K562 (cell line): ENCODE measurements around the gene TSEN54.

ENCODE experiments used
- JUNB ChIP-seq: fragments of 450-650 bp; formaldehyde crosslinking; conservative IDR thresholded peaks from 2 replicates; pipeline ENCODE4 v1.4.0; 2020; ENCODE audit warnings: mild to moderate bottlenecking
- RCOR1 ChIP-seq, 2 experiments: IDR thresholded peaks; 2 replicates each; pipeline ENCODE4 v1.6.1; 2012; ENCODE audit warnings: low read depth in 2 of 2, low read length in 2 of 2, borderline replicate concordance in 1 of 2, improper control_type of control experiment in 1 of 2
- SIN3B ChIP-seq: fragments of 450-650 bp; IDR thresholded peaks from 2 replicates; pipeline ENCODE4 v1.6.1; 2017; ENCODE audit warnings: low read depth, mild to moderate bottlenecking, moderate library complexity
- THRA ChIP-seq: fragments of 450-650 bp; IDR thresholded peaks from 2 replicates; pipeline ENCODE4 v1.6.1; 2017; ENCODE audit warnings: mild to moderate bottlenecking, moderate library complexity

GRCh38 chr17:75518201-75518600, 1.9 kb downstream of the TSEN54 start:
- TF ChIP-seq SIN3B (no peak), THRA (no peak), RCOR1 (IDR thresholded peaks at IDR 0.05; ENCODE audit: borderline replicate concordance in 1 of 2, low read depth in 2 of 2, low read length in 2 of 2) (no peak), JUNB (no peak)
